HG03571 (cell line): ENCODE results near the gene EFNA2.
A peak's percentile ranks its signal among the peaks of the same experiment; 100 is the strongest.

ENCODE experiments used
- ATAC-seq: cut with Tn5 transposase; IDR thresholded peaks from one replicate; pipeline ENCODE4 v1.9.1; 2021; ENCODE audit not compliant: unreplicated experiment

Gene EFNA2

GRCh38 chr19:1259876-1260748 is 25.6 kb upstream of the EFNA2 start:
- ATAC-seq, result no peak

- no peak for ATAC-seq
These were observed 24.7 kb upstream of the EFNA2 start for GRCh38 chr19:1260749-1261537.

- ATAC-seq, result no peak
These were observed 24.2 kb upstream of the EFNA2 start for GRCh38 chr19:1261538-1261797.

- ATAC-seq, result no peak
These were observed 23.7 kb upstream of the EFNA2 start for GRCh38 chr19:1261798-1262622.

- ATAC-seq, result no peak
These were observed 23.0 kb upstream of the EFNA2 start for GRCh38 chr19:1262623-1263123.

- ATAC-seq, result no peak
These were observed 22.5 kb upstream of the EFNA2 start for GRCh38 chr19:1263188-1263587.

- no peak for ATAC-seq
These were observed 20.7 kb upstream of the EFNA2 start for GRCh38 chr19:1264801-1265614.

- ATAC-seq, result no peak
These were observed 20.0 kb upstream of the EFNA2 start for GRCh38 chr19:1265615-1266128.

- ATAC-seq, result no peak
These were observed 19.4 kb upstream of the EFNA2 start for GRCh38 chr19:1266129-1266915.

- no peak for ATAC-seq
These were observed 18.7 kb upstream of the EFNA2 start for GRCh38 chr19:1266916-1267476.

- no peak for ATAC-seq
These were observed 18.0 kb upstream of the EFNA2 start for GRCh38 chr19:1267477-1268225.

GRCh38 chr19:1268226-1269064 is 17.2 kb upstream of the EFNA2 start:
- ATAC-seq, result no peak

GRCh38 chr19:1269065-1269477 is 16.6 kb upstream of the EFNA2 start, which contains the start of gene CIRBP:
CIRBP (plus strand) TSS chr19:1269332; CDS start chr19:1270934, 1,602 bp downstream.
- ATAC-seq, result peak; percentile 43

- peak; percentile 13 for ATAC-seq
These were observed 16.0 kb upstream of the EFNA2 start for GRCh38 chr19:1269478-1270212.

GRCh38 chr19:1270213-1270853 is 15.3 kb upstream of the EFNA2 start:
- no peak for ATAC-seq

- ATAC-seq, result no peak
These were observed 14.7 kb upstream of the EFNA2 start for GRCh38 chr19:1270854-1271527.
